Brain microvascular endothelial cell (primary cell): Measurements from ENCODE around the gene SLC2A9.

Experiments
- DNase-seq: peaks from one replicate; pipeline ENCODE4 v3.0.0-alpha.2; 2020
- H3K27ac ChIP-seq: fragments of 250-450 bp; sonication (Bioruptor Pico); 2 replicates; pipeline ENCODE4 v1.5.1; 2020; ENCODE audit warnings: mild to moderate bottlenecking, moderate library complexity
- H3K27me3 ChIP-seq: fragments of 250-450 bp; sonication (Bioruptor Pico); replicated peaks from 2 replicates; pipeline ENCODE4 v1.5.1; 2020; ENCODE audit warnings: mild to moderate bottlenecking
- H3K36me3 ChIP-seq: fragments of 250-450 bp; sonication (Bioruptor Pico); replicated peaks from 2 replicates; pipeline ENCODE4 v1.5.1; 2020; ENCODE audit warnings: mild to moderate bottlenecking
- H3K4me3 ChIP-seq: 2 replicates; pipeline ENCODE4 v1.5.1; 2011; ENCODE audit warnings: low read depth, mild to moderate bottlenecking, control low read depth, low read length, moderate library complexity
- CTCF ChIP-seq: IDR thresholded peaks from 2 replicates; pipeline ENCODE4 v1.5.1; 2011; ENCODE audit warnings: low read depth, mild to moderate bottlenecking, moderate library complexity, low read length, control low read depth, inconsistent platforms; ENCODE audit errors: missing control alignments
- in situ Hi-C: cut with HindIII; loops from 2 replicates; pipeline ENCODE4 v1.10.0; 2017; ENCODE audit warnings: low sequenced_read_pairs, low pct_ligation_motif_present

SLC2A9 gene

GRCh38 chr4:10054571-10055041 lies 33.3 kb upstream of the SLC2A9 start:
- no peak for TF ChIP-seq CTCF
- in situ Hi-C loops: no loop called here
- H3K27ac ChIP-seq: no peak overlapping the region

GRCh38 chr4:10053635-10054453 lies 32.5 kb upstream of the SLC2A9 start:
- no peak for TF ChIP-seq CTCF
- H3K4me3 ChIP-seq: no peak overlapping the region
- no peak for DNase-seq
- in situ Hi-C loops: no loop called here
- no peak overlapping the region for H3K27ac ChIP-seq
- H3K27me3 ChIP-seq: no peaks in the 10 kb centered on the region
- no peaks in the 10 kb centered on the region for H3K36me3 ChIP-seq

More at GRCh38 chr4:10054571-10055041, 33.3 kb upstream of the SLC2A9 start:
- no peaks in the 10 kb centered on the region for H3K36me3 ChIP-seq
- H3K4me3 ChIP-seq: no peak overlapping the region
- no peaks in the 10 kb centered on the region for H3K27me3 ChIP-seq
- DNase-seq: no peak

GRCh38 chr4:10051517-10052135 lies 30.3 kb upstream of the SLC2A9 start:
- no peak for TF ChIP-seq CTCF
- H3K27ac ChIP-seq: no peak overlapping the region
- DNase-seq: no peak
- no peaks in the 10 kb centered on the region for H3K36me3 ChIP-seq
- H3K27me3 ChIP-seq: no peaks in the 10 kb centered on the region
- no peak overlapping the region for H3K4me3 ChIP-seq
- in situ Hi-C loops: no loop called here

DNA sequence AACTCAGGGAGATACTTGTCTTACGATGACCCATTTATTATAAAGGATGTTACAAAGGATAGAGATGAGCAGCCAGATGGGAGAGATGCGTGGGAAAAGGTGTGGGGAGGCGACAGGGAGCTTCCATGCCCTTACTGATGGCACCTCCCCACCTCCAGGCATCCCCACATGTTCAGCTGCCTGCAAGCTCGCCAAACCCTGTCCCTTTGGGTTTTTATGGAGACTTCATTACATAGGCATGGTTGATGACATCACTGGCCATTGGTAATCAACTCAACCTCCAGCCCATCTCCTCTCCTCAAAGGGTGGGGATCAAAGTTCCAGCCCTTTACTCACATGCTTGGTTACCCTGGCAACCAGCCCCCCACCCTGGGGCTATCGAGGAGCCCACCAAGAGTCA lies 29.4 kb upstream of the SLC2A9 start:
- no peak for TF ChIP-seq CTCF
- no peak for DNase-seq
- Histone ChIP-seq H3K4me3 (no peak overlapping the region), H3K36me3 (no peaks in the 10 kb centered on the region), H3K27me3 (no peaks in the 10 kb centered on the region), H3K27ac (no peak overlapping the region)
- in situ Hi-C loops: no loop called here

GRCh38 chr4:10050261-10050661 lies 29.0 kb upstream of the SLC2A9 start:
- no peak for DNase-seq
- Histone ChIP-seq H3K27me3 (no peaks in the 10 kb centered on the region), H3K27ac (no peak overlapping the region), H3K4me3 (no peak overlapping the region), H3K36me3 (no peaks in the 10 kb centered on the region)
- in situ Hi-C loops: no loop called here
- no peak for TF ChIP-seq CTCF
